HTERT RPE-1 (cell line): ENCODE measurements around the gene VENTX.

ENCODE experiments used
- in situ Hi-C: fragments of 300-500 bp; cut with MboI; formaldehyde crosslinking; loops from 4 replicates; pipeline ENCODE4 v1.14.3; 2020; ENCODE audit warnings: low sequenced_read_pairs

The VENTX gene, protein sequence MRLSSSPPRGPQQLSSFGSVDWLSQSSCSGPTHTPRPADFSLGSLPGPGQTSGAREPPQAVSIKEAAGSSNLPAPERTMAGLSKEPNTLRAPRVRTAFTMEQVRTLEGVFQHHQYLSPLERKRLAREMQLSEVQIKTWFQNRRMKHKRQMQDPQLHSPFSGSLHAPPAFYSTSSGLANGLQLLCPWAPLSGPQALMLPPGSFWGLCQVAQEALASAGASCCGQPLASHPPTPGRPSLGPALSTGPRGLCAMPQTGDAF

DNA sequence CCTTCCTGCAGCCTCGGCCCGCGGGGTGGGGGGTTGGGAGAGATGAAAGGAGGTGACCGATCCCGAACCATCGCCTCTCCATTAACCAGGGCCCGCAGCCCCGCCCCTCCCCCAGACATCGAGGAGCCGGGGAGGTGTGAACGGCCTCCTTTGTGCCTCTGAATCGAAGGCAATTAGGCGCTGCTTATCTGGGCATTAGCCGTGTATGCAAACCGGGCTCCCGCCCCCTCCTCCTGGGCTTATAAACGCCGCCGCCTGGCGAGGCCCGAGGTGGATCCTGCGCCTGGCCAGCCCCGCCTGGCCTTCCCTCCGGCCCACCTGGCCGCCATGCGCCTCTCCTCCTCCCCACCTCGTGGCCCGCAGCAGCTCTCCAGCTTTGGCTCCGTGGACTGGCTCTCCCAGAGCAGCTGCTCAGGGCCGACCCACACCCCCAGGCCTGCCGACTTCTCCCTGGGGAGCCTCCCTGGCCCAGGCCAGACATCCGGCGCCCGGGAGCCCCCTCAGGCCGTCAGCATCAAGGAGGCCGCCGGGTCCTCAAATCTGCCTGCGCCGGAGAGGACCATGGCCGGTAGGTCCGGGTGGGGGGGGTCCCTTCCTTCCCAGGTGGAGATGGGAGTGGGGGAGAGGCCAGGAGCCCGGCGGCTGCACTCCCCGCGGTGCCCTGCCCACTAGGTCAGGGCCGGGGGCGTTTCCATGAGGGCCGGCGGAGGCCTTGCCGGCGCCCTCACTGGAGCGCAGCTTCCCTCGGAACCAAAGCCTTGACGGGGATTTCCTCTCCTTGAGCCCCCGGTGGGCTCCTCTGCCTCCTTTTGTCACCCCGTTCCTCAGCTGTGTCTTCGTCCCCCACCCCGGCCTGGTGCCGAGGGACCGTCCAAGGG is at the start of gene VENTX:
TSS of gene VENTX (plus strand) at position 268 of the 878 bp plus-strand sequence. CDS start at position 328, 60 bp downstream.
- in situ Hi-C loops = no loop called here

DNA sequence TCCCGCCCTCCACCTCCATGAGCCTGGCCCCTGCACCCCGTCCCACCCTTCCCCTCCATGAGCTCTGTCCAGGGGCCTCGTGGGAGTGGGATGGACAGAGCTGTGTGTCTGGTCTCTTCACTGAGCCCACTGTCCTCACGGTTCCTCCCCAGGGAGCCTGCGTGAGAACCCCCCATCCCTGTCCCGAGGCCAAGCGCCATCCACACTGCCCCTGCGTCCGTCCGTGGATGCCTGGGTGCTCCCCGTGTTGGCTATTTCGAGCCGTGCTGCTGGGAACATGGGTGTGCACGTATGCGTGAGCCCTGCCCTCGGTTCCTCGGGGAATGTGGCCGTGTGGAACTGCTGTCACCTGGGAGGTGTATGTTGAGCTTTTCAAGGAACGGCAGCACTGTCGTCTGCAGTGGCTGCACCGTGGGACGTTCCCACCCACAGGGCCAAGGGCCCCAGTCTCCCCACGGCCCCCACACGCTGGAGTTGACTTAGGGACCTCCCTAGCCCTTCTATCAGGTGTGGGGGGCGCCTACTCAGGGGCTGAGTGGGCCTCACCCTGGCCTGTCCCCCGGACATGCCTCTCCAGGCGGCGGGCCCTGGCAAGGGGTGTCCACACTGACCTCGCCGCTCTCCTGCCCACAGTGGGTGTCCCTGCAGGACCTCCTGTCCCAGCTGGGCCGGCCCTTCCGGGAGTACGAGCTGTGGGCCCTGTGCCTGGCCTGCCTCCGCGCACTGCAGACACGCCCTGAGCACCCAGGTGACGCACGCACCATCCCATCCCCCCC is 49.6 kb upstream of the VENTX start:
- in situ Hi-C loops = no loop called here

DNA sequence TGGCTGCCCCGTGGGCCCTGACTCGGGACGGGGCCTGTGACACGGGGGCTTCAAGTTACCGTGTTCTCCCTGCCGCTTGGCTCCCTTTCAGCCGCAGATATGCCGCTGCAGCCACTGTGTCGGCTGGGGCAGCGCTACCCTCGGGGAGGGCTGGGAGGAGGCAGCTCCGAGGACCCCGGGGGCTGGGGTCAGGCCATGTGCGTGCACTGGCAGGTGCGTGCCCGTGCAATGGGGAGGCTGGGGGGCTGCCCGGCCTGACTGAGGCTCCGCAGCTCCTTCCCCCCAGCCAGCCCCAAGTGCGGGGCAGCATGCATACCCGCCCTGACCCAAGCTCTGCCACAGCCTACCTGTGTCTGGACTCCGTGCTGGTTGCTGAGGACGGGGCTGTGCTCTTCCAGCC is 48.4 kb upstream of the VENTX start:
- in situ Hi-C loops = no loop called here

DNA sequence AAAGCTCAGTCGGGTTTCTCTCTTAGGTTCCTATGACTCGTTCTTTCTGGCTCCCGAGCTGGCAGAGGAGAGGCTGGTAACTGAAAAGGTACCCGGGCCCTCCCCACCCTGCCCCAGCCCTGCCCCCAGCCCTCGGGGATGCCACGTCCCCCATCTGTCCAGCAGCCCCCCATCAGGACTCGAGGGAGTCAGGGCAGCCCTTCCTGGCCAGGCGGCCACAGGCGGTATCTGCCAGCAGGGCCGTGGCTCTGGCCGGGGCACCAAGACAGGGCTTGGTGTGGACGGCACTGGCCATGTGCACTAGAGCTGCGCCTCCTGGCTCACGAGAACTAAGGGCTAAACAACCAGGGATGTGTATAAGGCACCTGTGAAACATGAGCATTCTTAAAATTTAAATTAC is 47.9 kb upstream of the VENTX start:
- in situ Hi-C loops = no loop called here

DNA sequence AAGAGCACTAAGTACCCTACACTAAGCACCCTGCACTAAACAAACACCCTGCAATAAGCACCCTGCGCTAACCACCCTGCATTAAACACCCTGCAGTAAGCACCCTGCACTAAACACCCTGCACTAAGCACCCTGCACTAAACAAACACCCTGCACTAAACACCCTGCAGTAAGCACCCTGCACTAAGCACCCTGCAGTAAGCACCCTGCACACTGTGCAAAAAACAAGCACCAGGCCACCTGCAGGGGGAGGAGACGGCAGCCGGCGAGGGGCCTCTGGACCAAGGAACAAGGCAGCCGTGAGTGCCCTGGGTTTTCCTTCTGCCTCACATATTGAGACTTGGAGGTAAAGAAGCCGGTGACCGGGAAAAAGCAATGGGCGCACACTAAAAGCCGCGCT is 47.4 kb upstream of the VENTX start:
- in situ Hi-C loops = no loop called here

DNA sequence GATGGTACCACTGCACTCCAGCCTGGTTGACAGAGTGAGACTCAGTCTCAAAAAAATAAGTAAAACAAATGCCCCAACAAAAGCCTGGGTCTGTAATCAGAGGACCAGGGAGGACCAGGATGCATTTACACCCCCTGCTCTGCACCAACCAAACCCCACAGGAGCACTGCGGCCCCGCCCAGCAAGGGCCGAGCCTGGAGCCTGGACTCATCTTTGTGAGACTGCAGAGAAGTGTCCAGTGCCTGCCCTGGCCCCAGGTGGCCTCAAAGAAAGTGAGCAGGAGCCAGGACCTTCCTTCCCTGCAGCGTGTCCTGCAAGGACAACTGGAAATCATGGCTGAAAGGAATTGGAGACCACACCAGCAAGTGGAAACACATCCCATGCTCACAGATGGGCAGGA is 46.0 kb upstream of the VENTX start:
- in situ Hi-C loops = no loop called here

DNA sequence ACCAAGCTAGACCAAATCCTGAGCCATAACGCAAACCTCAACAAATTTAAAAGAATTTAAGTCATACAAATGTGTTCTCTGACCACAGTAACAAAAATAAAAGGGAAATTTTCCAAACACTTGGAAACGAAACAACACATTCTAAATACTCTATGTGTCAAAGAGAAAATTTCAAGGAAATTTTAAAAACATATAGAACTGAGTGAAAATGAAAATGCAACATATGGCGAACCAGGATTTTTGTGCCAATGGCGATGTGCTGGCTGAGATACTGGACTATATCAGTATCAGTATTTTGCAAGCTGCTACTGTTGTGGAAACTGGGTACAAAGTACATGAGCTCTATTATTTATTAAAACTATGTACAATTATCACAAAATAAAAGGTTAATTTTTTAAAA is 43.5 kb upstream of the VENTX start:
- in situ Hi-C loops = no loop called here

DNA sequence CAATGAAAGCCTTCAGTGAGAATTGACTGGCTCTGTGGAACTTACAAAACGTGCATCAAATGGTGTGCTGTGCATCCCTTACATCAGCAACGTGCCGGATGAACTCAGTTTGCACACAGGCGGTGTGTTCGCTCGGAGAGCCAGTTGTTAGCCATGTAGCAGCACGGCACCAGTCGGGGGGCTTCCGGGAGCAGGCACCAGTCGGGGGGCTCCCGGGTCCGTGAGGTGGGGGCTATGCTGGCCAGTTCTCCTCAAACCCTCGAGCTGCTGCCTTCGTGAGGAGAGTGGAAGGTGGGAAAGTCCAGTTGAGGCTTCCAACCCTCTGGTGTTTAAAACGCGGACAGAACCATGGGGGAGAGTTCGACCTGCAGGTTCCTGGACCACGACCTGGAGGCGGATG is 42.6 kb upstream of the VENTX start:
- in situ Hi-C loops = no loop called here

DNA sequence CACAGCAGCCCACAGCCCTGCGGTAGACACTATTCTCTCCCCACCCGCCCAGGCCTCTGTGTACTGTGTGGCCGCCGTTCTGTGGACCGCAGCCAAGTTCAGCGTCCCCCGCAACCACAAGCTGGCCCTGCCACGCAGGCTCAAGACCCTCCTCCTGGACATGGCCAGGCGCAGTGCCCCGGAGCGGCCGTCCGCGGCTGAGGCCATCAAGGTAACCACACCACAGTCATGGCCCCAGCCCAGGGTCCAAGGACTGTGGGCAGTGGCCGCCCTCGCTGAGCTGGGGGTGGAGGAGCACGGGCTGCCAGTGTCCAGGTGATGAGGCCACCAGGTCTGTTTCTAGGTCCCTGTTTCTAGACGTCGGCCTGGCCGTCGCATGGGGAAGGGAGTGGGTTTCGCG is 42.0 kb upstream of the VENTX start:
- in situ Hi-C loops = no loop called here

DNA sequence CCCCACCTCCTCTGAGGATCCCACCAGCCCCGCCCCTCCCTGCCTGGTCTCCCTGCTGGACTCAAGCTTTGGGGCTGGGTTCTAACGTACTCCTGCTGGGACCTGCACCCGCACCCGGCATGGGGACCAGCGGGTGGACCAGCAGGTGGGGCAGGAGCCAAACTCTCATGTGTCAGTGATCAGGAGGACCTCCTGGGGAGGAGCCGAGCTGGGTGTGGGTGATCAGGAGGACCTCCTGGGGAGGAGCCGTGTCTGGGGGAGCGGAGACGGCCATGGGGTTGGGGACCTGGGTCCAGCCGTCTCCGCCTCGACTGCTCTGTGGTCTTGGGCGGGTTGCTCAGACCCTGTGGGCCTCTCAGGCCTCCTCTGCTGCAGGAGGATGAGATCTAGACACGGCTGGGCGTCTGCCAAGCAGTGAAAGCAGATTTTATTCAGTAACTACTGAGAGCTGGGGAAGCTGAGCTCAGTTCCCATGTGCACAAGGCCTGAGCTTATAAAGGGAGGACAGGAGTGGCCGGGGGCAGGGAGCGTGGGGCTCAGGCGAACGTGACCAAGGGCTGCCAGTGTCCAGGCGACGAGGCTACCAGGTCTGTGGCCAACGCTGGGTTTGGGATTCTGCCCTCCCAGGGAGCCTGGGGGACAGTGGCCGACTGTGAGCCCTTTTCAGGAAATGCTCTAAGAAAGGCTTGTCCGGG is 41.3 kb upstream of the VENTX start:
- in situ Hi-C loops = no loop called here

DNA sequence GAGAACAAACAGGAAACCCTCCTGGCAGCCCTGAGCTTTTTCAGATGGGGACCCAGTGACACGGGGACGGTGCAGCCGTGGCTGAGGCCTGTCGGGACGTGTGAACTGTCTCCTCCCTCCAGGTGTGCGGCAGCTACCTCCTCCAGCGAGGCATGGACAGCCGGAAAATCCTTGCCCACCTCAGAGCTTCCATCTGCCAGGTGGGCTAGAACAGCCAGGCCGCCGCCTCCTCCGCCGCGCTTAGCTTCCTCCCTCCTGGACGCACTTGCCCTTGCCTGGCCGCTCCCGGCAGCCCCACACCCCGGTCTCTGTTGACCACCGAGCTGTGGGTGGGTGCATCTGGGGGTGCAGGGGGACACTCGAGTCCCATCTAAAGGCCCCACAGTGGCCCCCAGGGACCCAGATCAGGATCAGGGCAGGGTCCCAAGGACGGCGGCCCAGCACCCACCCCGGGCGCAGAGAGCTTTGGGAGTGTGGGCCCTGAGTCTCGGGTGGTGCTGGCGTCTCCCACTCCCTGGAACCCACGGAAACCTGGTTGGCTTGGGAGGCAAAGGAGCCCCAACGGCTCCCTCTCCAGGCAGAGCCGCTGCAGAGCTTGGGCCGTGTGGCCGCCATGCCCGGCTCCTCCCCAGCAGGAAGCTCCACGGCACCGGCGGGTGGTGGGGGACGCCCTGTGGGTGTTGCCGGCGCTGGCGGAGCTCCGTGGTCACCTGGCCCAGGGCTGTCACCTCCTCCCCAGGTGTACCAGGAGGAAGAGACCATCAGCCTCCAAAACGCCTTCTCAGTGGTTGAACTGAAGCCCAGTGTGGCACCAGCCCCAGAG is 40.5 kb upstream of the VENTX start:
- in situ Hi-C loops = no loop called here

DNA sequence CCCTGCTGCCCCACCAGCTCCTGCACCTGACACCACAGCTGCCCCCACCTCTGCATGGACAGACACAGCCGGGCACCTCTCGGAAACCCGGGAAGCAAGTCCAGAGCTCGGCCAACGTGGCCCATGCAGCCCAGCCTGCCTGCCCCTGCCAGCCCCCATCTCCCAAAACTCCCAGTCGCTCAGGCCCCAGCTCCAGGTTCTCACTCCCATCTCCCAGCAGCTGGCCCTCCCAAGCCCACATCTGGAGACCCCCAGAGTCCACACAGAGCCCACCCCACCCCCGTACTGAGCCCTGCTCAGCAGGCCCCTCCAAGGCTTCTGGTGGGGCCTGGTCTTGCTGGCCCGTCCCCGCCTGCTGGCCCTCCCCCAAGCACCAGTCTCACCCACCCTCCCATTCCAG is 39.9 kb upstream of the VENTX start:
- in situ Hi-C loops = no loop called here

DNA sequence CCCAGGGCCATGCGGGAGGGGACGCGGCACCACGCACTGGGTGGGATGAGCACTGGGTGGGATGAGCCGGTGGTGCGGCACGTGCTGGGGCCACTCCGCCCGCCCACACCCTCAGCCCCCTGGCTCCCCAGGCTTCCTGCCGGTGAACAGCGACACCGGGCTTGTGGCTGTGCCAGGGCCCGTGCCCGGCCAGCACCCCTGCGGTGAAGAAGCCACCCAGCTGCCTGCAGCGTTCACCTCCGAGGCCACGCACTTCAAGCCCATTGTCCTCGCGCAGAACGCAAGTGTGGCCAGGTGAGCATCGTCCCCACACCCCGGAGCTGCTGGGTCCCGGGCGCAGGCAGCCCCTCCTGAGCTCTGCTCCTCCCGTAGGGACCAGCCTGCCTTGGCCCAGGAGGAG is 39.4 kb upstream of the VENTX start:
- in situ Hi-C loops = no loop called here

DNA sequence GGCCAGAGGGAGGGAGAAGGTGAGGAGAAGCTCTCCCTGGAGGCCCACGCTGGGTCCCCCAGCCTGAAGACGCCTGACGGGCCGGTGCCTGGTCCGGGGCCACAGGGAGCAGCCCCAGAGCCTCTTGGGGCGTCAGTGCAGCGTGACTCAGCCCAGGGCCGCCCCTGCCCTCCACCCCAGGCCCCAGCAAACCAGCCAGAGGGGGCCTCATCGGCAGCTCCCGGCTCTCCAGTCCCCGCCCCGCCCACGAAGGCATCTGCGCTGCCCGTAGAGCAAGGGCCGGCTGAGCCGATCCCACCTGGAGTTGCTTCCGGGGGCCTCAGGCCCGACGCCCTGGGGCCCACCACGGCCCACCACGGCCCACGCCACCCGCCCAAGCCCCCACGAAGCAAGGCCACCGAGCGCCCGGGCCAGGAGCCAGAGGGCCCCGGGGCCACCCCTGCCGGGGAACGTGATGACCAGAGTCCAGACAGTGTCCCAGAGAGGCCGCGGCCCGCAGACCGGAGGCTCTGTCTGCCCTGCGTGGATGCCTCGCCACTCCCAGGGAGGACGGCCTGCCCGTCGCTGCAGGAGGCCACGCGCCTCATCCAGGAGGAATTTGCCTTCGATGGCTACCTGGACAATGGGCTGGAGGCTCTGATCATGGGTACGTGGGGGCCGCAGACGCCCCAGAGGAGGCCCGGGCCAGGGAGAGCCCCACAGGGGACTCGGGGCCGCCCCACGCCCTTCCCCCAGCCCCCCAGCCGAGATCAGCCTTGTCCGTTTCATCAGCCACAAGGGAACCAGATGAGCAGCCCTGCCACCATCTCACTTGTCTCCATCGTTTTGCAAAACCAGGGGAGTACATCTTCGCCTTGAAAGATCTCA is 38.8 kb upstream of the VENTX start:
- in situ Hi-C loops = no loop called here

DNA sequence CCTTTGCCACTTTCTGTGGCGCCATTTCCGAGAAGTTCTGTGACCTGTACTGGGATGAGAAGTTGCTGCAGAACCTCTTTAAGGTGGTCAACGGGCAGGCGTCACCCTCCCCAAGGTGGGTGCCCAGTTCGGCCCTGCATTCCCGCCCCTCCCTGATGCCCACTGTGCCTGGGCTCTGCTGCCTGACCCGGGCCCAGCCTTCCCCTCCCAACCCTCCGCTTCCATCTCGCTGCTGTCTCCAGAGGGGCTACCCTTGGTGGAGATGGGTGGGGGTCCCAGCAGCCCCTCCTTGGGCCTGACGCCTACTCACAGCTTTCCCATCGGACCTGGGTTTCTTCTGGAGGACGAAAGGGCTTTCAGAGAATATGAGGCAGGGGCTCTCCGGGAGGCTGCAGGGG is 38.2 kb upstream of the VENTX start:
- in situ Hi-C loops = no loop called here

DNA sequence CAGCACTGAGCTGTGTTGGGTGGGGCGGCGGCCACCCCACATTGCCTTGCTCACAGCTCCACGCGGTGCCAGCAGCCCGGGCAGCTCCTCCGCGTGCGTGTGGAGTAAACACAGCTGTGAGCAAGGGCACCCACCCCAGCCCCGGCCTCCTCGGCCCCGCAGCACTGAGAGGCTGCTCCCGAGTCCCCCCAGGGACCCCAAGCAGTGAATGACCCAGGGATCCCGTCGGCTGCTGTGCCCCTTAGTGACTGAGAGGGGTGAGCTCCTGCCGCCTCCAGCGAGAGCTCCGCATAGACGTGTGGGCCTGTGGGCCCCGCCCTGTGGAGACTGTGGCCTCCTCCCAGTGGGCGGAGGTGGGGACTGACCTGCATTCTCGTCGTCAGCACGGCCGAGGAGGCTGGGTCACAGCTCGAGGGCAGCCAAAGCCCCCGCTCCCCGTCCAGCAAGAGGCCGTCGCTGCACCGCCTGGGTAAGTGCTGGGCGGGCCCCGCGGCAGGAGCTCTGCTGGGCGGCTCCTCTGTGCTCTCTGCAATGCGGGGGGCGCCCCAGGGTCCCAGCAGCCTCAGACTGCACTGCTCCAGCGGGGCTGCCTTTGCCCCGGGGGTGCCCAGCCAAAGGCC is 37.6 kb upstream of the VENTX start:
- in situ Hi-C loops = no loop called here

DNA sequence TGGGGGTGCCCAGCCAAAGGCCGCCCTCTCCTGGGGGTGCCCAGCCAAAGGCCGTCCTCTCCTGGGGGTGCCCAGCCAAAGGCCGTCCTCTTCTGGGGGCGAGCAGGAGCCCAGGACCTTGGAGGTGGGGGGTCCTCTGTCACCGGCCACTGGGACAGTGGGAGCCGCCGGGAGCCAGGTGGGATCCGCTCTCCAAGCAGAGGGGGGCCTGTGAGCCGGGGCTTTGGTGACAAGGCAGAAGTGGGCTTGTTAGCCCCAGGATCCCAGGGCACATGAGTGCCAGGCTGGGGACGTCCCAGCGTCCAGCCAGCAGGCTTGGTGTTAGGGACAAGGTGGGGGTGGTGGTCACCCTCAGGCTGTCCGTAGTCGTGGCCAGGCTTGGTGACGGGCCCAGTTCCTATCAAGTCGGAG is 37.0 kb upstream of the VENTX start:
- in situ Hi-C loops = no loop called here

DNA sequence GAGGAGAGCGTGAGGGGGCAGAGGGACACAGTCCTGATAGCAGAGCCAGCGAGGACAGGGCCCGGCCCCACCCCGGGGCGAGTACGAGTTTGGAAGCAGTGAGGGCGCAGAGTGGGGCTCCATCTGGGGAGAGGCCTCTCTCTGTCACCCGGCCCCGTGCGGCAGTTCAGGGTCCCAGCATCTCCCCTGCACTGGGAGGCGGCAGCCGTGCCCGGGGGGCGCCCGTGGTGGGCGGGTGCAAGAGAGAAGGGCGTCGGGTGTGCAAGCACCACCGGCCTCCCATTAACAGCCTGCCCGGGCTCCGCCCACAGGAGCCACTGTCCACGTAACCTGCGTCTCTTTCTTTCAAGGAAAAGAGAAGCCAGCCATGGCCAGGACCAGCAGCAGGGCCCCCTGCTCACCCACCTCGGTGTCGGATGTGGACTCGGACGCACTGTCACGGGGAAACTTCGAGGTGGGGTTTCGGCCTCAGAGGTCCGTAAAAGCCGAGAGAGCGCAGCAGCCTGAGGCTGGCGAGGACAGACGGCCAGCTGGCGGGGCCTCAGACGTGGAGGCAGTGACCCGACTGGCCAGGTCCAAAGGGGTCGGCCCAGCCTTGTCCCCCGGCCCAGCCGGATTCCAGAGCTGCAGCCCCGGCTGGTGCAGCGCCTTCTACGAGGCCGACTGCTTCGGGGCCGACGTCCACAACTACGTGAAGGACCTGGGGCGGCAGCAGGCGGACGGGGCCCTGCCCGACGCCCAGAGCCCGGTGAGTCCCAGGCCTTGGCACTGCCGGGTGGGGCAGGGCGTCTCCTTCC is 36.3 kb upstream of the VENTX start:
- in situ Hi-C loops = no loop called here
